ENCODE data around the gene GGA1.

Gene GGA1

GRCh38 chr22:37627121-37627520 lies 18.5 kb downstream of the GGA1 start:
- no peak for TF ChIP-seq CTCF (conservative IDR thresholded peaks at IDR 0.05; ENCODE audit: control insufficient read depth, insufficient read depth, low read depth, low read length)
- no peak overlapping the region for H3K4me3 ChIP-seq (ENCODE audit: control insufficient read depth, low read depth, low read length)
- no peak for DNase-seq (ENCODE audit: low read depth)

- no peak for DNase-seq (ENCODE audit: low read depth)
- H3K4me3 ChIP-seq (ENCODE audit: control insufficient read depth, low read depth, low read length), result no peak overlapping the region
- TF ChIP-seq CTCF (conservative IDR thresholded peaks at IDR 0.05; ENCODE audit: control insufficient read depth, insufficient read depth, low read depth, low read length), result no peak
Measured at GRCh38 chr22:37627545-37627944, 18.9 kb downstream of the GGA1 start.

GRCh38 chr22:37628830-37629229 lies 20.2 kb downstream of the GGA1 start:
- no peak for TF ChIP-seq CTCF (conservative IDR thresholded peaks at IDR 0.05; ENCODE audit: control insufficient read depth, insufficient read depth, low read depth, low read length)
- no peak for DNase-seq (ENCODE audit: low read depth)
- no peak overlapping the region for H3K4me3 ChIP-seq (ENCODE audit: control insufficient read depth, low read depth, low read length)

- no peak for DNase-seq (ENCODE audit: low read depth)
- TF ChIP-seq CTCF (conservative IDR thresholded peaks at IDR 0.05; ENCODE audit: control insufficient read depth, insufficient read depth, low read depth, low read length), result no peak
- no peak overlapping the region for H3K4me3 ChIP-seq (ENCODE audit: control insufficient read depth, low read depth, low read length)
Measured at GRCh38 chr22:37629928-37630327, 21.3 kb downstream of the GGA1 start.

GRCh38 chr22:37630839-37631435 lies 22.3 kb downstream of the GGA1 start:
- no peak overlapping the region for H3K4me3 ChIP-seq (ENCODE audit: control insufficient read depth, low read depth, low read length)
- DNase-seq (ENCODE audit: low read depth), result no peak
- no peak for TF ChIP-seq CTCF (conservative IDR thresholded peaks at IDR 0.05; ENCODE audit: control insufficient read depth, insufficient read depth, low read depth, low read length)

- no peak for DNase-seq (ENCODE audit: low read depth)
- H3K4me3 ChIP-seq (ENCODE audit: control insufficient read depth, low read depth, low read length), result no peak overlapping the region
Measured at GRCh38 chr22:37631448-37632173, 23.0 kb downstream of the GGA1 start.

More at GRCh38 chr22:37631448-37632173, 23.0 kb downstream of the GGA1 start:
- no peak for TF ChIP-seq CTCF (conservative IDR thresholded peaks at IDR 0.05; ENCODE audit: control insufficient read depth, insufficient read depth, low read depth, low read length)
